ENCODE measurements around the gene UGT1A8.

UGT1A8 gene

DNA sequence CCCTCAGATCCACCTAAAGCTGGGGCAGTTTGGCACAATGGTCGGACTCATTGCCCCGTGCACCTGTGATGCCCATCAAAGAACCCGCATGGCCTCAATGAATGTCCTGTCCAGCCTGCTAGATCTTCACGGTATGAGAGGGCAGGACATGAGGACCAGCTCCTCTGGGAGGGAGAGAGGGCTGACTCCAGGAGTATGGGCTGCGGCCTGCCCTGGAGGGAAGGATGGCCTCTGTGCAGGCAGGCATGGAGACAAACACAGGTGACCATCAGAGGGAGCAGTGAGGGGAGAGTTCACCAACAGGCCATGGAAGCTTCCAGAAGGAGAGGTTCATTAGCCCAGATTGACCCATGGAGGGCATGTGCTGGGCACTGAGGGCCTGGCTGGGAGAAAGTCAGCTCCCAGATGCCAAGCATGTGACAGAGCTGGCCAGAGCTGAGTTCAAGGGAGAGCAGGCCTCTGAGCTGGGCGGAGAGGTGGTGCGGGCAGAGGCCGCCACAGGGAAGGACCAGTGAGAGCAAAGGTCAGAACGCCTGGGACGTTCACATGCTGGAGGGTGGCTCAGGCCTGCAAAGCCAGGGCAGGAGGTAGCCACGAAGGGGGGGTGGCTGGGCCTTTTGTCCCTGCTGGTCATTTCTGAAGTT, 200.7 kb downstream of the UGT1A8 start:
- H3K79me2 ChIP-seq (ENCODE audit: control insufficient read depth, insufficient read depth, low read length, unreplicated experiment) = no peaks in the 10 kb centered on the region
- H3K36me3 ChIP-seq (ENCODE audit: insufficient read depth, low read length) = no peaks in the 10 kb centered on the region
- no peak overlapping the region for H3K4me3 ChIP-seq (ENCODE audit: low read depth, low read length)
- no peak overlapping the region for H3K27ac ChIP-seq (ENCODE audit: low read depth, low read length)
- H3K27me3 ChIP-seq (ENCODE audit: insufficient read depth, low read length) = peaks cover 2% of the 10 kb centered on the region; the same call in 1 of the 2 replicates
- peaks cover 4% of the 10 kb centered on the region for H3K4me1 ChIP-seq (ENCODE audit: control insufficient read depth, insufficient read depth, low read length, unreplicated experiment)
- no peak overlapping the region for H2AFZ ChIP-seq (ENCODE audit: low read length, unreplicated experiment)

DNA sequence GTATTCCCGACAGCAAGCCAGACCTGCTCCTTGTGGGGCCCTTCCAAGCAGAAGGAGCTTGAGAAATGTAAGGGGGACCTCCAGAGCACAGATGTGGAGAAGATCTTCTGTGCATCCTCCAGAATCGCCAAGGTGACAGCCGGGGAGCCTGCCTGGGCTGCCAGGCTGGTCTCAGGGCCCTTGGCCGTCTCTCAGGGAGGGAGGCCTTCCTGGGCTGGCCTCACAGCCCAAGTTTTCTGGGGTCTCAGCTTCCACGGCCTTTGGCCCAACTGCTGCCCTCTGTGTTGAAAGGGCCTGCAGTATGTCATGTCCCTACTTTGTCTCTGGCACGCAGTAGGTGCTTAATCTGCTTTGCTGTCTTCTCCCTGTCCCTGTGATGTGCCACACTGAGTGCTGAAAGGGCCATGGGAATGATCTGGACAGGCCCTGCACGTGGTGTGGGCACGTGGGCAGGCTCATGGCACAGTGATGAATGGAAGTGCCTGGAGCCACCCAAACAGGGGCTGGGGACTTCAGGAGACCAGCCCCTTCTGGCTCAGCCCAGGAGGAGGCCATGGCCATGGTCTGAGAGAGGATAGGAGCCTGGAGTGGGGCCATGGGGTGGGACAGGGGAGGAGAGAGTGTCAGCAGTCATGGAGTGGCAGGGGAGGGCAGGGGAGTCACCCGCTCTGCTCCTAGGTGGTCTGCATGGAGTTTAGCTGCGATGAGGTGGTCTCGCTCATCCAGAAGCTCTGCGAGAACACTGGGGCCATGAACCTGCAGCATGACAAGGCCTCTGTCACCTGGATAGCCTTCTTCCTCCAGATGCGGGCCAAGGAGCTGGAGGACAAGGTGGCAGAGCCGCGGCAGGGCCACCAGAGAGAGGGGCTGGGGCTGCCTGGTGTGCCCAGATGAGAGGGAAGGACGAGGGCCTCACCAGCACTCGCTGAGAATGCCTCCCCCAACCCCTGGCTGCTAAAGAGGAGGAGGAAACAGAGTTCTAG, 201.5 kb downstream of the UGT1A8 start:
- H2AFZ ChIP-seq (ENCODE audit: low read length, unreplicated experiment) = no peak overlapping the region
- H3K4me3 ChIP-seq (ENCODE audit: low read depth, low read length) = no peak overlapping the region
- H3K27me3 ChIP-seq (ENCODE audit: insufficient read depth, low read length) = no peaks in the 10 kb centered on the region; the same call in 1 of the 2 replicates
- no peak overlapping the region for H3K27ac ChIP-seq (ENCODE audit: low read depth, low read length)
- H3K79me2 ChIP-seq (ENCODE audit: control insufficient read depth, insufficient read depth, low read length, unreplicated experiment) = no peaks in the 10 kb centered on the region
- no peaks in the 10 kb centered on the region for H3K36me3 ChIP-seq (ENCODE audit: insufficient read depth, low read length)
- H3K4me1 ChIP-seq (ENCODE audit: control insufficient read depth, insufficient read depth, low read length, unreplicated experiment) = peaks cover 4% of the 10 kb centered on the region

DNA sequence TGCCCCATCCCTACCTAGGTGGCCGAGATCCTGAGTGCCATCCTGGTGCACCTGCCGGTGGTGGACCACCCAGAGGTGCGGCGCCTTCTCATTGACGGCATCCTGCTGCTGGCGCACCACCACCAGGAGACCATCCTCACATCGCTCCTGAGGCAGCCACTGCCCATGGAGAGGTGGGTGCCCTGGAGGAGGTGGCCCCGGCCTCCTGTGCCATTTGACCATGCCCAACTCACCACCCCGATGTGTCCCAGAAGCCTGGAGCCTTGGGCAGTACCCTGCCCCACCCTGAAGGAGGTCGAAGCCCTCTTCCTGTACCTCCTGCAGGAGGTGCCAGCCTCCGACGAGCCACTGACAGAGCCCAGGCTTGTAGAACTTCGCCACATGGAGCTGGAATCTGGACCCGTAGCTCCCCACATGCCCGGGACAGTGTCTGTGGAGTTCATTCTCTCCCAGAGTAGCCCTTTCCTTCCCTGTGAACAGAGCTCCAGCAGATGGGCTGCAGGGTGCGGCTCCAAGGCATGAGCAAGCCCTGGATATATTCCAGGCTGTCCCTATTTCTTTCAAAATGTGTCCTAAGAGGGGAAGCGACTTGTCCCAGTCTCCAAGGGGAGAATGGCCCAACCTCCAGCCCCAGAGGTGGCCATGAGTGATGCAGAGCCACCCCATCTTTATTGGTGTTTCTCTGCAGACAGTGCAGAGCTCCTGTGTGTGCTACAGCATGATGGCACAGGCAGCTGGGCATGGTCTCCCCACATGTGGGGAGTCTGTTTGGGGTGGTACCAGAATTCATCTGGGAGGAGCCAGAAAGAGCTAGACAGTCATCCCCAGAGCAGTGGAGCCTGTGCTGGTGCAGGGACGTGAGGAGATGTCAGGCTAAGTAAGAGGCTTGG, 202.7 kb downstream of the UGT1A8 start:
- no peak overlapping the region for H2AFZ ChIP-seq (ENCODE audit: low read length, unreplicated experiment)
- H3K27me3 ChIP-seq (ENCODE audit: insufficient read depth, low read length) = no peaks in the 10 kb centered on the region; the same call in 1 of the 2 replicates
- no peak overlapping the region for H3K27ac ChIP-seq (ENCODE audit: low read depth, low read length)
- no peaks in the 10 kb centered on the region for H3K79me2 ChIP-seq (ENCODE audit: control insufficient read depth, insufficient read depth, low read length, unreplicated experiment)
- peaks cover 4% of the 10 kb centered on the region for H3K4me1 ChIP-seq (ENCODE audit: control insufficient read depth, insufficient read depth, low read length, unreplicated experiment)
- no peaks in the 10 kb centered on the region for H3K36me3 ChIP-seq (ENCODE audit: insufficient read depth, low read length)
- H3K4me3 ChIP-seq (ENCODE audit: low read depth, low read length) = no peak overlapping the region

DNA sequence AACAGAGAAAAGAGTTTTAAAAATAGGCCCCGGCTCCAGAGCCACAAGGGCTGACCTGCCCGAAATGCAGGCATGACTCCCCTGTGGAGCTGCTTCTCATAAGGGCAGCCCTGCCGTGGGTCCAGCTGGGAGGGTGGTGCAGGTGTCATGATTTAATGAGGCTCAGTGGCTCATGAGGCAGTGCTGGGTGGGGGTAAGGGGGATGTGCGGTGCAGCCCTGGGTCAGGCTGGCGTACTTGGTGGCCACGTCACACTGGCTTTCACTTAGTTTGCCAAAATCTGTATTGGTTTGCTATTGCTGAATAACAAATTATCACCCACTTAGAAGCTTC, 203.3 kb downstream of the UGT1A8 start:
- Histone ChIP-seq H3K4me1 (ENCODE audit: control insufficient read depth, insufficient read depth, low read length, unreplicated experiment) (peaks cover 4% of the 10 kb centered on the region), H3K4me3 (ENCODE audit: low read depth, low read length) (no peak overlapping the region), H3K79me2 (ENCODE audit: control insufficient read depth, insufficient read depth, low read length, unreplicated experiment) (no peaks in the 10 kb centered on the region), H3K36me3 (ENCODE audit: insufficient read depth, low read length) (no peaks in the 10 kb centered on the region), H3K27me3 (ENCODE audit: insufficient read depth, low read length) (no peaks in the 10 kb centered on the region; the same call in 1 of the 2 replicates), H2AFZ (ENCODE audit: low read length, unreplicated experiment) (no peak overlapping the region), H3K27ac (ENCODE audit: low read depth, low read length) (no peak overlapping the region)

DNA sequence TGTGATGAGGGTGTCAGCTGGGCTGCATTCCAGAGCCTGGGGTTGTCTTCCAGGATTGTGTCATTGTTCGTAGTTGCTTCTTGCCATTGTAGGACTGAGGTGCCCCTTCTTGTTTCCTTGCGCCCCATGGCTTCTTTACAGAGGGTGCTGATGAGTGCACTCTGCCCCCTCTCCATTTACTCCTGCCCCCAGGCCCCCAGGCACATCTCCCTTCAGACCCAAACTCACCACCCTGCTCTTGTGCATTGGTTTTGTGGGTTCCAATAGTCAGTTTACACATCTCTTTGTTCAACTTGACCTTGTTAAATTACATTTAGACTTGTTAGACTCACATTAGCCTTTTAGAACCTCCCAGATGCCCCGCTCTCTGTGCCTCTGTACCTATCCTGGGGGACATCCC, 203.8 kb downstream of the UGT1A8 start:
- Histone ChIP-seq H3K36me3 (ENCODE audit: insufficient read depth, low read length) (no peaks in the 10 kb centered on the region), H3K4me3 (ENCODE audit: low read depth, low read length) (no peak overlapping the region), H3K27me3 (ENCODE audit: insufficient read depth, low read length) (no peaks in the 10 kb centered on the region; the same call in 1 of the 2 replicates), H2AFZ (ENCODE audit: low read length, unreplicated experiment) (no peak overlapping the region), H3K27ac (ENCODE audit: low read depth, low read length) (no peak overlapping the region), H3K4me1 (ENCODE audit: control insufficient read depth, insufficient read depth, low read length, unreplicated experiment) (peaks cover 4% of the 10 kb centered on the region), H3K79me2 (ENCODE audit: control insufficient read depth, insufficient read depth, low read length, unreplicated experiment) (no peaks in the 10 kb centered on the region)

DNA sequence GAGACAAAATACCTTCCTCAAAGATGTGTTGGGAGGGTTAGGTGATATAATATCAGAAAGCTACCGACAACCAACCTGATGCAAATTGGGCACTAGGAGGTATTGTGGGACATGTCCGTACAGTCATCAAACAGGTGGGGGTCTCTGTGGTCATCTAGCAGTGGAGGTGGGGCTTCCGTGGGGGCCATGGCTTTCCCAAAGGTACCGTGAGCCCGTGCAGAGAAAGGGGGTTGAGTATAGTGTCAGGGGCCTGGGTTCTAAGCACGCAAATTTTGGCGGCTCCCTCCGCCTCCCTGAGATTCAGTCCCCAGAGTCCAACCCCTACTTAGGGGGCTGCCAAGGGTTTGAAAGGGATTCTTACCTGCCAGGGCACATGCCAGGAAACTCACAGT, 204.3 kb downstream of the UGT1A8 start:
- Histone ChIP-seq H3K4me3 (ENCODE audit: low read depth, low read length) (no peak overlapping the region), H3K4me1 (ENCODE audit: control insufficient read depth, insufficient read depth, low read length, unreplicated experiment) (peaks cover 4% of the 10 kb centered on the region), H3K27ac (ENCODE audit: low read depth, low read length) (no peak overlapping the region), H2AFZ (ENCODE audit: low read length, unreplicated experiment) (no peak overlapping the region), H3K27me3 (ENCODE audit: insufficient read depth, low read length) (no peaks in the 10 kb centered on the region; the same call in 1 of the 2 replicates), H3K79me2 (ENCODE audit: control insufficient read depth, insufficient read depth, low read length, unreplicated experiment) (no peaks in the 10 kb centered on the region), H3K36me3 (ENCODE audit: insufficient read depth, low read length) (no peaks in the 10 kb centered on the region)

DNA sequence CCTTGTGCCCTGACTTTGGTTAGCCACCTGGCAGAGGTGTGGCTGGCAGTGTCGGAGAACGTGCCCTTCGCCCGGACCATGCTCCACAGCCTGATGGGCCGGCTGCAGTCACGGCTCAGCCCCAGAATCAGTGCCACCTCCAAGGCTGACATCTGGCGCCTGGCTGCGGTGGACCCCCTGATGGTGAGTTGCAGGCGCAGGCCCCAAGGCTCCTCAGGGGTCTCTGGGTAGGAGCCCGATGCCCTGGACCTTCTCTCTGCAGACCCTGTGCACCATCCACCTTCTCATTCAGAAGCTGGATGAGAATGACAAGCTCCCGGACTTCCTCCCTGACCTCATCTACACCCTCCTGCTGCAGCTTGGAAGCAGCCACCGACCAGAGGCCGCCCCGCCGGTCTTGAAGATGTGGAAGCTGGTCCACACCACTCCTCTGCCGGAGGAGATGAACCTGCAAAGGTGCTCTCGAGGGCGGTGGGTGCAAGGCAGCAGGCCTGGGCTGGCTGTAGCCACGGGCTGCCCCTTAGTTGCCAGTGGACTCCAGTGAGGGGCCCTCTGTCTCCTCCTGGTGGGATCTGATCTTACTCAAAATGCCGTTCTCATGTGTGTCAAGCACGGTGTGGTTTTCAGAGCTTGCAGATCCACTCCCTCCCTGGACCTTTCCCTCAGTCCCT, 204.8 kb downstream of the UGT1A8 start:
- Histone ChIP-seq H3K36me3 (ENCODE audit: insufficient read depth, low read length) (no peaks in the 10 kb centered on the region), H3K4me3 (ENCODE audit: low read depth, low read length) (no peak overlapping the region), H3K4me1 (ENCODE audit: control insufficient read depth, insufficient read depth, low read length, unreplicated experiment) (peaks cover 1% of the 10 kb centered on the region), H2AFZ (ENCODE audit: low read length, unreplicated experiment) (no peak overlapping the region), H3K27ac (ENCODE audit: low read depth, low read length) (no peak overlapping the region), H3K79me2 (ENCODE audit: control insufficient read depth, insufficient read depth, low read length, unreplicated experiment) (no peaks in the 10 kb centered on the region), H3K27me3 (ENCODE audit: insufficient read depth, low read length) (no peaks in the 10 kb centered on the region; the same call in 1 of the 2 replicates)

All from ACC112 (cell line).